Ovary (tissue), 3 donors: ENCODE measurements around the gene KCNJ6.
"Not testable (repeated sequence)": the region's sequence is repeated elsewhere in the genome, so short reads cannot be mapped to it uniquely, and the experiment has no call there.

Experiments used
- EP300 ChIP-seq: sonication (generic); formaldehyde crosslinking; IDR thresholded peaks from one replicate; pipeline ENCODE4 v1.6.1; 2017; ENCODE audit warnings: antibody characterized with exemption
- POLR2A ChIP-seq: fragments of 450-650 bp; IDR thresholded peaks from one replicate; pipeline ENCODE4 v1.6.1; 2017; ENCODE audit warnings: antibody characterized with exemption, mild to moderate bottlenecking, moderate library complexity
- TF ChIP-seq, protein P1 (sequence below), 3 donors: fragments of 450-650 bp in 2 of 3; fragments of 200-600 bp in 1 of 3; IDR thresholded peaks; one replicate each; pipeline versions ENCODE4 v1.5.1 to v1.8.0; 2016 to 2022; ENCODE audit warnings: antibody characterized with exemption in 3 of 3, mild to moderate bottlenecking in 1 of 3
- donor health status: DM: no; HTN: no; CAD: no.

DNA sequence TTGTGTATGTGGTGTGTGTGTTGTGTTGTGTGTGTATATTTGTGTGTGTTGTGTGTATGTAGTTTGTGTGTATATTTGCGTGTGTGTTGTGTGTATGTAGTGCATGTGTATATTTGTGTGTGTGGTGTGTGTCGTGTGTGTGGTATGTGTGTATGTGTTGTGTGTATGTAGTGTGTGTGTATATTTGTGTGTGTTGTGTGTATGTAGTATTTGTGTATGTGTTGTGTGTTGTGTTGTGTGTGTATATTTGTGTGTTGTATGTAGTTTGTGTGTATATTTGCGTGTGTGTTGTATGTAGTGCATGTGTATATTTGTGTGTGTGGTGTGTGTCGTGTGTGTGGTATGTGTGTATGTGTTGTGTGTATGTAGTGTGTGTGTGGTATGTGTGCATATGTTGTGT lies 154.9 kb downstream of the KCNJ6 start:
- TF ChIP-seq, protein P1, sequence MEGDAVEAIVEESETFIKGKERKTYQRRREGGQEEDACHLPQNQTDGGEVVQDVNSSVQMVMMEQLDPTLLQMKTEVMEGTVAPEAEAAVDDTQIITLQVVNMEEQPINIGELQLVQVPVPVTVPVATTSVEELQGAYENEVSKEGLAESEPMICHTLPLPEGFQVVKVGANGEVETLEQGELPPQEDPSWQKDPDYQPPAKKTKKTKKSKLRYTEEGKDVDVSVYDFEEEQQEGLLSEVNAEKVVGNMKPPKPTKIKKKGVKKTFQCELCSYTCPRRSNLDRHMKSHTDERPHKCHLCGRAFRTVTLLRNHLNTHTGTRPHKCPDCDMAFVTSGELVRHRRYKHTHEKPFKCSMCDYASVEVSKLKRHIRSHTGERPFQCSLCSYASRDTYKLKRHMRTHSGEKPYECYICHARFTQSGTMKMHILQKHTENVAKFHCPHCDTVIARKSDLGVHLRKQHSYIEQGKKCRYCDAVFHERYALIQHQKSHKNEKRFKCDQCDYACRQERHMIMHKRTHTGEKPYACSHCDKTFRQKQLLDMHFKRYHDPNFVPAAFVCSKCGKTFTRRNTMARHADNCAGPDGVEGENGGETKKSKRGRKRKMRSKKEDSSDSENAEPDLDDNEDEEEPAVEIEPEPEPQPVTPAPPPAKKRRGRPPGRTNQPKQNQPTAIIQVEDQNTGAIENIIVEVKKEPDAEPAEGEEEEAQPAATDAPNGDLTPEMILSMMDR (IDR thresholded peaks at IDR 0.05), result not testable (repeated sequence)
- TF ChIP-seq POLR2A, EP300: not testable (repeated sequence)
